ENCODE results near the gene ACSBG1.

Gene ACSBG1, protein sequence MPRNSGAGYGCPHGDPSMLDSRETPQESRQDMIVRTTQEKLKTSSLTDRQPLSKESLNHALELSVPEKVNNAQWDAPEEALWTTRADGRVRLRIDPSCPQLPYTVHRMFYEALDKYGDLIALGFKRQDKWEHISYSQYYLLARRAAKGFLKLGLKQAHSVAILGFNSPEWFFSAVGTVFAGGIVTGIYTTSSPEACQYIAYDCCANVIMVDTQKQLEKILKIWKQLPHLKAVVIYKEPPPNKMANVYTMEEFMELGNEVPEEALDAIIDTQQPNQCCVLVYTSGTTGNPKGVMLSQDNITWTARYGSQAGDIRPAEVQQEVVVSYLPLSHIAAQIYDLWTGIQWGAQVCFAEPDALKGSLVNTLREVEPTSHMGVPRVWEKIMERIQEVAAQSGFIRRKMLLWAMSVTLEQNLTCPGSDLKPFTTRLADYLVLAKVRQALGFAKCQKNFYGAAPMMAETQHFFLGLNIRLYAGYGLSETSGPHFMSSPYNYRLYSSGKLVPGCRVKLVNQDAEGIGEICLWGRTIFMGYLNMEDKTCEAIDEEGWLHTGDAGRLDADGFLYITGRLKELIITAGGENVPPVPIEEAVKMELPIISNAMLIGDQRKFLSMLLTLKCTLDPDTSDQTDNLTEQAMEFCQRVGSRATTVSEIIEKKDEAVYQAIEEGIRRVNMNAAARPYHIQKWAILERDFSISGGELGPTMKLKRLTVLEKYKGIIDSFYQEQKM

DNA sequence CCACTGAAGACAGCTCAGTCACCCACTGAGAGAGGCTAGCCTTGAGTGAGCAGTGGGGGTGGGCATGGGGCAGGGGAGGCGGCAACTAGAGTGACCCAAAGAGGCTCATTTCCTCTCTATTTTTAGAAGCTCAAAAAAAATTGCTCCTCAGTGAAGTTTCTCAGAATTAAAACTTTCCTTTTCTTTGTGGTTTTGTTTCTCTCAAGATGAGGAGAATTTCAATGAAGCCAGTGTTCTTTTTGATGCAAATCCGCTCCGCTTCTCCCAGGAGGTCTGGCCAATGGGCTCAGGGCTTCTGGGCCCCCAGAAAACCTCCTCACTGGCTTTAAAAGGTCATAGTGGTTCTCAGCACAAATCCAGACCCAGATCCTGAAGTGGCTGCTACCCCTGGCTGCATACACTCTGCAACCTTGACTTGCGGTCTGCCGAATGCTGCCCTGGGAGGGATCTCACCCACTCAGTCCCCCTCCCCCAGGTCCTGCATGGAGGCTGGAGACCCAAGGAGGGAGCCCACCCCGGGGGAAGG lies at the start of gene ACSBG1:
ACSBG1 (minus strand) TSS at position 51 of the 526 bp plus-strand sequence. CDS start 64 bp downstream, outside the sequence.
- DNase-seq (ENCODE audit: low spot score): no peak

DNA sequence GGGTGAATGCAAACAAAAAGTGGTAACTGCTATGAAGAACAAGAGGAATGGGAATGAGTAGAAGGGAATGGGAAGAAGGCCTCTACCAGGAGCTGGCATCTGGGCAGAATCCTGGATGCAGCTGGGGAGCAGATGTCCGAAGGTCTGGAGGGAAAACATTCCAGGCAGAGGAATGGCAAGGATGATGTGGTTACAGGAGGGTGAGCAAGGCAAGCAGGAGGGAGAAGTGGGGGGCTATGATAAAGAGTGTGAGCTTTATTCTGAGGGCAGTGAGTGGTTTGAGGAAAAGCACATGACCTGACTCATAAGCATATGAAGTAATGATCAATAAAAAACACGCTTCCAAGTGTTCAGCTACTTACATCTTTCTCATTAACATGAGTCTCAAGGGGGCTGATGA lies 48.0 kb upstream of the ACSBG1 start:
- DNase-seq (ENCODE audit: low spot score): no peak

DNA sequence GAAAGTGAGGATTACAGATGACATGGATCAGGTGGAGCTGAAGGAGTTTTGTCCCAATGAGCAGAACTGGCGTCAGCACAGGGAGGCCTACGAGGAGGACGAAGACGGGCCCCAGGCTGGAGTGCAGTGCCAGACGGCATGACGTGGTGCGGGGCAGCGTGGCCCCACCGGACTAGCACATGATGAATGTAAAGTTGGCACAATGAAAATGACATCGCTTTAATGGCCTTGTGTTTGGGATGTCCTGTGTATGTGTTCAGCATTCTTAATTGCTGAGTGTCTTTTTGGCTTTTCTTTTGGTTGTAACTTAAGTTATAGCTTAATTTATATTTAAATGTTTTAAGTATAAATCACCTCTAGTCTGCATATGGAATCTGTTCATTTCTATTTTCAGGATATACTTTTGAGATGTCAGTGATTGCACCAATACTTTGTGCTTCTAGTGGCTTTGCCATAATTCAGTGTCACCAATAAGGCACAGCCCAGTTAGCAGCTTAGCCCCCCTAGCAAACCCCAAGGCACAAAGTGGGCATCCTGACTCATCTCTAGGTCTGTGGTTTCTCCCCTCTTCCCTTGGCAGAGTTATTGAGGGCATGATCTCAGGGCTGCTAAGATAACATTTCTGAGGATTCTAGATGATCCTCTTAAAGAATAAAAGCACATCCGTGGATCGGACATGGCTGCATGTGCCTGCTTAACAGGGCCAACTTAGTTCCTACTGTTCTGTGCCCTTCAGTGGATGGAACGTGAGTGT lies 46.1 kb upstream of the ACSBG1 start:
- DNase-seq (ENCODE audit: low spot score): no peak

DNA sequence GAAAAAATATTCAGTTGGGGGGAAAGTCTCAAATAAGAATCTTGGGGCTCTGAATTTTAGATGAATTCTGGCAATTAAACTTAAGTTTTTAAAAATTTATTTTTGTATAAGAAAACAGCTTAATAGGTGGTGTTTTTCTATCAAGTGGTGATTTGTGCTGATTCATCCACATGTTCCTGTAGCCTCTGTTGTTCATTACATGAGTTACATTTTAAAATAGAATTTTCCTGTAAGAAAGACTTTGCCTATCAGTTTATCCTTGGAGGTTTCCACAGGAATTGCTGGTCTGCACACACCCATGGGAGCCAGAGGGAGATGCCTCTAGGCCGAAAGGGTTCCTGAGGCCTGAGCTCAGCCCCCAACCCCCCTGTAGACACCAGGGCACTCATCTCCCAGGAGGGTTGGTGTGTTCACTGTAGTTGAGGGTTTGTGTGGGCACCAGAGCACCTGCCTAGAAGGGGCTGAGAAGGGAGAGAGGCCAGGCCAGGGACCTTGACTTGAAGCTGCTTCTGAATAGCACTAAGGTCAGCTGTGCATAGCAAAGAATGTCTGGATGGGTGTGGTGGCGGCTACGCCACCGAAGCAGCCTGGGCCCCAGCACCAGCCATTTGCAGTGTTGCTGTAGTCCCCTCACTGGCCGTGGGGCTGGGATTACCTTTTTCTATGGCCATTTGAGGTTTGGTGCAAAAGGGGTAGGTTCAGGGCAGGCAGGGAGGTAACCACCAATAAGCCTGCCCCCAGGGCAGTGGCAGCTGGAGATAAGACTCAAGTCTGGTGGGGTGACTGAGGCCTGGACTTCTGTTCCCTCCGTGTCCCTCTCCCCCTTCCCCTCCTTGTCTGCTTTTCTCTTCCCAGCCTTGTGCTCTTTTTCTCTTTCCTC lies 41.9 kb upstream of the ACSBG1 start:
- DNase-seq (ENCODE audit: low spot score): peak; percentile 81

DNA sequence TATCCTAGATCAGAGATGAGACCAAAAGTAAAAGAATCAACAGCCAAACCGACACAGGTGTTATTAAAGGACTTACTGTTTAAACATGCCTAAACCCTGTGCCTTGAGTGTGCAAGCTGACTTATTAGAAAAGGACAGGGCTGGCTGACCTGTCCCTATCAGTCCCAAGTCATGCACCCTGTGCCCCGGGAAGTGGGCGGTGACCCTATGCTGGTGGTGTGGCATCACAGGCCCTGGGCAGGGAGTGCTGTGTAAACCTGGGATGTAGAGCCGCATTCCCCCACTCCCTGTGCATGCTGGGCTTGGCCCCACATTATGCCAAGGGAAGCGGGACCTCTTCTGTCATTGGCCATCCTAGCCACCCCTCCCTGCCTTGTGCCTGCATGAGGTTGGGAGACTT lies 40.6 kb upstream of the ACSBG1 start:
- DNase-seq (ENCODE audit: low spot score): peak; percentile 37

DNA sequence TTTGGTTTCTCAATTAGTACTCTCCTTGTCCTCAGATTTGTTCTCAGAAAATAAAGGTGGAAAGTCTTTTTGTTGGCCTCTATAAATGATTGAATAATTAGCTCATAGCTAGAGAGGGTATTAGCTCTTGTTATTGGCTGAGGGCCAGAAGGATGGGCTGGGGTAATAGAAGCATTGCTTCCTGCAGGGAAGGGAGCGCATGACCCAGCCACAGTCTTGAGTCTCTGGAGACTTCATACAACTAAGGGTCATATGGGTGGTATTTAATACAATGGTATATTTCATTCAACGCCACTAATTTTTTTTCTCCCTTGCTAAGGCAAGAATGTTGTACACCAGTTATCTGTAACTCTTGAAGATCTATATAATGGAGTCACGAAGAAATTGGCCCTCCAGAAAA lies 38.4 kb upstream of the ACSBG1 start:
- no peak for DNase-seq (ENCODE audit: low spot score)

DNA sequence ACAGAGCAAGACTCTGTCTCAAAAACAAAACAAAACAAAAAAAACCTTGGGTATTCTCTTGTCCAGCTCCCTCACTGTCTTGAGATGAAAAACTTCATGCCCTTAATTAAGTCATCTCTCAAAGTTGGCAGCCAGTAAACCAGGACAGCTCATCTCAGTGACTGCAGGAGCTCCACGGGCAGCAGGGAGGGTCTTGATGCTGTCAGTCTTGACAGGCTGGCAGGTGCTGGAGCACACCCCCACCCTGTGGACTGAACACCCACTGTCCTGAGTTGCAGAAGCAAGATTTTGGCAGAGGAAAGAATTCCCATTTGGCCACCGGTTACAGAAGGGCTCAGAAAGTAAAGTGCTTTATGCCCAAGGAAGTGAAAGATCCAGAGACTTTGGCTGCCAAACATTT lies 38.0 kb upstream of the ACSBG1 start:
- DNase-seq (ENCODE audit: low spot score): no peak

DNA sequence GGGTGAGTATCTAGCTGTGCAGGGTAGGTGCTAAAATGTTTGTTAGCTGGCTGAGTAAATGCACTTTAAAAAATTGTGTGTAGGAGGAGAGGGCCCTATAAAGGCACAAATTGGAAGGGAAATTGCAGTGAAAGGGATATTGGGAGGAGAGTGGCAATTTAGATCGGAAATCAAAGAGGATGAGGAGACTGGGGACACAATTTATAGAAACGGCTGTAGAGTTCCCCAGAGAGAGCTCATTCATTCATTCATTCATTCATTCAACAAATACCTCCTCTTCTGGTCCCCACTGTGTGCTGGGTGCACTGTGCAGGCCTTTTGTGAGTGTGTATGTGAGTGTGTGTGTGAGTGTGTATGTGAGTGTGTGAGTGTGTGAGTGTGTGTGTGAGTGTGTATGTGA lies 32.4 kb upstream of the ACSBG1 start:
- no peak for DNase-seq (ENCODE audit: low spot score)

DNA sequence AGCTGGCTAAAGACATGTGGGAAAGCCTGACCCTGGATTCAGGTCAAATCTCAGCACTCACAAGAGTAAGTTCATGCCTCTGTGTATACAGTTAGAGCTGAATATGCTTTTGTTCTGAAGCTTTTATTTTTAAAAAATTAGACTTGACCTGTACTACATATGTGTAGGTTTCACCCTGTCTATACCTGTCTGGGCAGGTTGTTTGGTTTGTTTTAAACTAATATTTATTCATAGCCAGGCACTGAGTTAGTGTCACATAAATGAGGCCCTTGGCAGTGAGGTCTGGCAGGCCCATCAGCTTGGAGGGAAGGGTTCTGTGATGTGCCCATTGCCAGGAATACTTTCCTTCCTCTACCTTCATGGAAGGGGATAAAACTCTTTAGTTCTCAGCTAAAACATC lies 31.9 kb upstream of the ACSBG1 start:
- DNase-seq (ENCODE audit: low spot score): no peak

DNA sequence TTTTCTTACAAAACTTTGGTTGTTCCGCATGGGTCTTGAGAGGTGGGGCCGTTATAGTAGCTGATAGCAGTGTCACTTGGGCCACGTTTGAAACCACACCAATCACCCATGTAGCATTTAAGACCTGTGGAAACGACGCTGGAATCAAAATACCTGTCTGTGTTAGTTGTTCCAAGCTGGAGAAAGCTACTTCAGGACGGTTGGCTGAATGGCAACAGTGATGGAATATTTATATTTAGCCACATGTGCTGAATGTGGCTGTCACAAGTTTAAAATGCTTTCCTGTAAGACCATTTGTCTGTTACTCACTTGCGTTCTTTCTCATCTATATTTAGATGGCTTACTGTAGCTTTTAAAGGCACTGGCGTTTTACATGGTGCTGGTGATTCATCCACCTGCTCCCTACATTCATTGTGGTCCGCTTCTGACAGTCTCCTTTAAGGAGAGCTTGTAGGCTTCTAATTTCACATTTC lies 31.4 kb upstream of the ACSBG1 start:
- DNase-seq (ENCODE audit: low spot score): peak; percentile 48

DNA sequence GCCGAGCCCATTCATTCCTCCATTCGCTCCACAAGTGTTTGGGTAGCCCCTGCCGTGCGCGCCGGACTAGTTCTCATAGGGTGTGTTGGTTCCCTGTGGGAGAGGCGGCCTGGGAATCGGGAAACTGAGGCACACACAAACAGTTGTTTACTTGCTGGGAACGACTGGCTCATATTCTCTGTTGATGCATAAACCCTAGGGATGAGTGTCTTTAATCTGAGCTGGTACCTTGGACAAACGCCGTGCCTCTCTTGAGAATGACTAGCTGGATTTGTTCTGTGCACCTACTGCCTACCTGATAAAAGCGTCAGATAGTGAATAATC lies 30.7 kb upstream of the ACSBG1 start:
- DNase-seq (ENCODE audit: low spot score): peak; percentile 20

DNA sequence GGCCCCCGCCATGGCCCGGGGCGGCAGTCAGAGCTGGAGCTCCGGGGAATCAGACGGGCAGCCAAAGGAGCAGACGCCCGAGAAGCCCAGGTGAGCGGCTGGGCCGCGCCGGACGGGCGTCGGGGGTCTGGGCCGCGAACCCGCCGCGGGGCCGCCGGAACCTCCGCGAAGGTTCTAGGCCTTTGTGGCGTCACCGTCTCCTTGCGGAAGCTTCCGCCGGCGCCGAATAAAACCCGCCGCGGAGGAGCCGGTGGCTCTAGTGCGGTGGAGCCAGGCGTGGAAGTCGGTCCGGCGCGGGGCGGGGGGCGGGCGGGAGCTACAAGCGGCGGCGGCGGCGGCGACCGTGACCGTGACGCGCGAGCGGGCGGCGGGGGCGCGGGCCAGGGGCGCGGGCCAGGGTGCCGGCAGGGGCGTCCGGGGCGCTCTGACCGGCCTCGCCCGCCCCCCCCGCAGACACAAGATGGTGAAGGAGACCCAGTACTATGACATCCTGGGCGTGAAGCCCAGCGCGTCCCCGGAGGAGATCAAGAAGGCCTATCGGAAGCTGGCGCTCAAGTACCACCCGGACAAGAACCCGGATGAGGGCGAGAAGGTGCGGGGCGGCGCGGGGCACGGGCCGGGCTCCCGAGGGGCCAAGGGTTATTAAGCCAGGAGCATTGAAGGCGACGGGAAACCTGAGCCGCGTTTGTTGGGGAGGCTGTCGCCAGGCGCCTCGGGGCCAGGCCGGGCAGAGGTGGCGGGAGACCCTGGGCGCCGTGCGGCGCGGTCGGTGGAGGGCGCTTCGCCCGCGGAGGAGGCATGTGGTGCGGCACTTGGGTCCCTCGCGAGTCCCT lies 30.2 kb upstream of the ACSBG1 start, which contains the start of gene DNAJA4:
DNAJA4 (plus strand) TSS at position 259 of the 833 bp plus-strand sequence; CDS start at position 461, 202 bp downstream.
- DNase-seq (ENCODE audit: low spot score): peak; percentile 53

DNA sequence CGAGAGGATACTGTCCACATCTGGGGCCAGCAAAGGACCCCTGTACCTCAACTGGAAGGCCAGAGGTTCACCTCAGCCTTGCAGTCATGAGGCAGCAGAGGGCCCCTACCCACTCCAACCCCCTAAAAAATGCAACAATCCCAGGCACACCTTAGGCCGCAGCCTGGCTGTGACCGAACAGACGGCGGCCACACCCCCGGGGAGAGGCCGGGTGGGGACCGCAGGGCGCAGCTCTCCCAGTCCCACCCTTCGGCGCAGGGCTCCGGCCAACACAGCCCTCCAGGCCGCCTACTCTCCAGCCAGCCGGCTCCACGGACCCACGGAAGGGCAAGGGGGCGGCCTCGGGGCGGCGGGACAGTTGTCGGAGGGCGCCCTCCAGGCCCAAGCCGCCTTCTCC lies 29.5 kb upstream of the ACSBG1 start:
- DNase-seq (ENCODE audit: low spot score): peak; percentile 71

DNA sequence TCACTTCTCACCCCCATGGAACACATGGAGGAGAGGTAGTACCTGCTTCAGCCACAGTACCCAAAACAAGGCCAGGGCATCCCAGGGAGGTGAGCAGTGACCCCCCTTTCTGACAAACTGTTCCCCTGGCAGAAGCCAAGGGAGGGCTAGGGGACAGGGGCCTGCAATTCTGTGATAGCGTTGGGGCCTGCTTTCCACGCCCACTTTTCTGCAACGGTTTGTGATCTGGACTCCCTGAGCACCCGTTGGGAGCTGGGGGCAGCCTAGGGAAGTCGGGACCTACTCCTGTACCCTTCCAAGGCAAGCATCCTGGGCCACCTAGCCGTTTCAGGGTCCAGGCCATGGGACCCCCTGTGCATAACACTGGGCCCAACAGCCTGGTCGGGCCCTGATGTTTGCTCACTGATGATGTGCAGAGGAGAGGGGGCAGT lies 29.0 kb upstream of the ACSBG1 start:
- peak; percentile 88 for DNase-seq (ENCODE audit: low spot score)

DNA sequence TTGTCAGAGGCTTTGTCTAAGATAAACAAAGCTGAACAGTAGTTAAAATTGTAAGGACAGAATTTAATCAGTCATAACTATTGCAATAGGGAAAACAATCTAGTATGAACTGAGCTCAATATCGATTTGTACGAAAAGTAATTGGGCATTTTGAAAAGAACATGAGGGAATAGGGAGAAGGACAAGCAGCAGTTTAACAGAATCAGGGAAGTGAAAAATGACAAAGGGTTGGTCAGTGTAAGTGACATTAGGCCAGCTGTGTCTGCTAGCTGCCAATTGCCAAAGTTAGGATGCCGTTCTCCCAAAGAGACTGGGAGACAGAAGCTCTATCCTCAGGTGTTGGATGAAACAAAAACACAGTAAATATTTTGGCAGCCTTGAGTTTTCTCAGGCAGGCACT lies 26.7 kb upstream of the ACSBG1 start:
- DNase-seq (ENCODE audit: low spot score): no peak

DNA sequence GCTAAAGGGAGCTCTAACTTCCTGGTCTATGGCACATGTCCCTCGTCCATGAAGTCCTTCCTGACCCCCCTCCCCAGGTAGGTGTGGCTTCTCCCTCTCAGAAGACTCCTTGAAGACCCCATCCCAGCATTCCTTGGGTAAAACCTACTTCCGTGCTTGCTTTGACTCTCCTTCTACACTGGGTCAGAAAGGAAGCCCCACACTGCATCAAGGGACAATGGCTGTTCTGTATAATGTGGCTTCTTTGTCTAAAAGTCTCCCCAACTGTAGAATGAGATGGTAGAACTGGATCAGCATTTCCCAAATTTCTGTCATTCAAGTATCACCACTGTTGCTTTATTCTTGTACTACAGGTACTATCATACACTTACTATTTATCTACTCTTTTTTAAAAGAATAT lies 26.1 kb upstream of the ACSBG1 start:
- DNase-seq (ENCODE audit: low spot score): no peak

DNA sequence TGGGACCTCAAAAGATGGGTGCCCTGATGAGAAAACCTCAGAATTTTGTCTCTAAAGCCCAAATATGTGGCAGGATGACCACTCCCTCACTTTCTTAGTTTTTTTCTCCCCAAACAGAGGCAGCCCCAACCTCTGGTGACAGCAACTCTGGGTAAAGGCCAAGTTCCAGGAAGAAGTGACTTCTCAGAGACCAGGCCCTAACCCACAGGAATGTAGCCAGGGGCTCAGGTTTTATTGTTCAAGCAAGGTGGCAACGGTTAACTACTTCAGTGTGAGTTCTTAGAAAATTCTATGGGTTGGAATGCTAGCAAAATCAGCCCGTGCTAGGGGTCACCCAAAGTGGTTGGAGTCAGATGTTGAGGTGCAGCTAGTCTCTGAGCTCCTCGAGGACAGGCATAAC lies 24.9 kb upstream of the ACSBG1 start:
- no peak for DNase-seq (ENCODE audit: low spot score)

DNA sequence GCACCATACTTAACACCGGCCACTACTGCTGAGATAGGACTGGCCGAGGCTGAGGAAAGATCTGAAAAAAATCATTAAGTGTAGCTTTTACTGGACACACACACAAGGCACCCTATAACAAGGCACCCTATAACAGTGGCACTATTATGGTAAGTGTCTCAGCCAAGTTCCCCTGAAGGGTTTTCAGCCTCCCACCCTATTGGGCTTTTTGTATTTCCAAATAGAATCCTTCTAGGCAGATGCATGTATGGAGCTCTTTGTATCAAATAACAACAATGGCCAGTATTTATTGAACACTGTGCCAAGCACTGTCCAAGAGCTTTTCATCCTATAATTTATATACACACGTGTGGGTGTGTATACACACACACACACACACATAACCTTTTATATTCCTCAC lies 23.3 kb upstream of the ACSBG1 start:
- DNase-seq (ENCODE audit: low spot score): no peak

DNA sequence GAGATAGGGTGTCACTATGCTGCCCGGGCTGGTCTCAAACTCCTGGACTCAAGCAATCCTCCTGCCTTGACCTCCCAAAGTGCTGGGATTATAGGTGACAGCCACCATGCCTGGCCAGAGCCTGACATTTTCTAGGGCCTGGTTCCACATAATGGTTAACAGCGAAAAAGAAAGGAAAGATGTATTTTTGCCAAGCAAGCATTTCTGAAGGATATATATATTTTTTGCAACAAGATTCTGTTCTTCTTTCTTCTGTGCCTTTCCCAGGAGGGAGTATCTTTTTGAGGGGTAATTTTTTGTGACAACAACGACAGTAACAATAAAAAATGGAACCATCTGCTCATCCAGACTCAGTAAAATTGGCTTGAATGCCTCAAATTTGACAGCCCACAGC lies 21.7 kb upstream of the ACSBG1 start:
- DNase-seq (ENCODE audit: low spot score): no peak

DNA sequence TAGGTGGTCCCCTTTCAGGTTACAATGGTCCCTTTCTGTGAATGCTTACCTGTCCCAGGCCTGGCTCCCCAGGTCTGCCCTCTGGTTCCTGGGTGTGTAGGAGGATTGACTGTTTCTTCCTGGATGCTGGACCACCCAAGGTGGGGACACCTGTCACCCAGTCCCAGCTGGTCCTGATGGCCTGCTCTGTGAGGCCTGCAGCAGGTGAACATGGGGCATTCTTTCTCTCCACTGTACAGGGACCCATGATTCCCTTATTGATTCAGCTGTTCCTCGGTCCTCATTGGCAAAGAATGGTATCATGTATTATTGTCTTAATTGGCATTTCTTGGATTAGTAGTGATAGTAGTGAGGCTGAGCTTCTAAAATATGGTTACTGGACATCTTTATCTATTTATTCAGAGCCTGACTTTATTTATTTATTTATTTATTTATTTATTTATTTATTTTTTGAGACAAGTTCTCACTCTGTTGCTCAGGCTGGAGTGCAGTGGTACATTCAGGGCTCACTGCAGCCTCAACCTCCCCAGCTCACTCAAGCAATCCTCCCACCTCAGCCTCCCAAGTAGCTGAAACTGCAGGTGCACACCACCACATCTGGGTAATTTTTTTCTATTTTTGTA lies 21.2 kb upstream of the ACSBG1 start:
- DNase-seq (ENCODE audit: low spot score): no peak
